HG03432 (cell line): Measurements from ENCODE around the gene NFATC4.

ENCODE experiments used
- ATAC-seq: cut with Tn5 transposase; IDR thresholded peaks from one replicate; pipeline ENCODE4 v1.9.1; 2021; ENCODE audit warnings: mild to moderate bottlenecking, moderate library complexity; ENCODE audit not compliant: unreplicated experiment

NFATC4 gene

DNA sequence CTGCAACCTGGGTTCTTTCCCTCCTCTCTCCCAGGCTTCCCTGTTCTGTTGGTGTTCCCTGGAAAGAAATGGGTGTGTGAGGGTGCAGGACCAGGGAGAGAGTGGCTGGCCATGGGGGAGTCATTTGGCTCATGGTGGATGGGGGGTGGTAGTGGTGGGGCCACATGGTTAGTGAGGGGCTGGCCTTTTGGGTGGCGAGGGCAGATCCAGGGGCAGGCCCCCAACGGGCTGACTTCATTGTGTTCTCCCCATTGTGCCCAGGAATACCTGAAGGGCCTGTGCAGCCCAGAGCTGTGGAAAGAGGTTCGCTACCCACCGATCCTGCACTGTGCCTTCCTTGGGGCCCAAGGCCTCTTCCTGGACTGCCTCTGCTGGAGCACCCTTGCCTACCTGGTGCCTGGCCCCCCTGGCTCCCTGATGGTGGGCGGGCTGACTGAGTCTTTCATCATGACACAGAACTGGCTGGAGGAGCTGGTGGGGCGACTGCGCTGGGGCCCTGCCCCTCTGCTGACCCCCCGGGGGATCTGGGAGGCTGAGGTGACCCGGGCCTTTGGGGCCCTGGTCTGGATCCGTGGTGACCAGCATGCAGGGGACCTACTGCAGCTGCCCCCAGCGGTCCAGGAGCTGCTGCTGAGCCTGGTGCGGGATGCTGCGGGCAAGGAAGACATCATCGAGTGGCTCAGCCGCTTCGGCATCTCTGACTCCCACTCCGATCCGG is 39.8 kb downstream of the NFATC4 start:
- ATAC-seq: no peak

GRCh38 chr14:24408764-24409163 is 40.8 kb downstream of the NFATC4 start:
- ATAC-seq: no peak

DNA sequence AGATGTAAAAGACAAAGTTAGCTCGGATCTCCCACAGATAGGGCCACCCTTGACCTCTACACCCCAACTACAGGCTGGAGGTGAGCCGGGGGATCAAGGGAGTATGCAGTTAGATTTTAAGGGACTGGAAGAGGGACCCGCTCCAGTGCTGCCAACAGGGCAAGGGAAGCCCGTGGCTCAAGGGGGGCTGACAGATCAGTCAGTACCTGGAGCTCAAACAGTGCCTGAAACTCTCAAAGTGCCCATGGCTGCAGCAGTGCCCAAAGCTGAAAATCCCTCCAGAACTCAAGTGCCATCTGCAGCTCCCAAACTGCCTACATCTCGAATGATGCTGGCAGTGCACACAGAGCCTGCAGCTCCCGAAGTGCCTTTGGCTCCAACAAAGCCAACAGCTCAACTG is 41.2 kb downstream of the NFATC4 start:
- no peak for ATAC-seq

DNA sequence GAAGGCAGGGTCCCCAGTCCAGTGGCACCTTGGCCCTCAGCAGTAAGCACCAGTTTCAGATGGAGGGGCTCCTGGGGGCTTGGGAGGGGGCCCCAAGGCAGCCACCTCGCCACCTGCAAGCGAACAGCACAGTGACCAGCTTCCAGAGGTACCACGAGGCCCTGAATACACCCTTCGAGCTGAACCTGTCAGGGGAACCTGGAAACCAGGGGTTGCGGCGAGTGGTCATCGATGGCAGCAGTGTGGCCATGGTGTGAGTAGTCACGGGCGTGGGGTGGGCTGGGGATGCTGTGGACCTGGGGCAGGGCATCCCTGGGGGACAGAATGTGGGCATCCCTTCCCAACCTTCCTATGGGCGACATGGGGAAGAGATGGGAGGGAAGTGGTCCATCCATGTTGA is 42.0 kb downstream of the NFATC4 start:
- no peak for ATAC-seq

GRCh38 chr14:24411443-24412389 is 43.7 kb downstream of the NFATC4 start:
- ATAC-seq: peak; percentile 56

DNA sequence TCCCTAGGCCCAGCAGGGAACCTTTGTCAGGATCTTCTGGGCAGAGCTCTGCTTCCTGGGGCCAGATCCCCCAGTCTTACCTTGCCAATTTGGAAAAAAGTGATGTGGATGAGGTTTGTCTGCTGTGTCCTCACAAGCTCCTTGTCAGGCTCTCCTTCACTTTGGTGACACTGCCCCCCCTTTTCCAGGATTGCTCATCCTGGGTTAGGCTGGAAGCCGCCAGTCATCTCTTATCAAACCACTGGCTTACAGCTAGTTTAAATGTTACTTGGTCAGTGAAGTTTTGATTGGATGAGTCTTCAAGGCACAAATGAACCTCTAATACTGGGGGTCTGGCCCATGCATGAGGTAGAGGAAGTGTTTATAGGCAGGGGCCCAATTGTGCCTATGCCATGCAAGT is 46.1 kb downstream of the NFATC4 start:
- ATAC-seq: no peak

GRCh38 chr14:24414732-24415420 is 46.9 kb downstream of the NFATC4 start:
- no peak for ATAC-seq

- ATAC-seq: no peak
These were observed 47.7 kb downstream of the NFATC4 start for GRCh38 chr14:24415421-24416253.

GRCh38 chr14:24416254-24416931 is 48.4 kb downstream of the NFATC4 start:
- ATAC-seq: no peak

DNA sequence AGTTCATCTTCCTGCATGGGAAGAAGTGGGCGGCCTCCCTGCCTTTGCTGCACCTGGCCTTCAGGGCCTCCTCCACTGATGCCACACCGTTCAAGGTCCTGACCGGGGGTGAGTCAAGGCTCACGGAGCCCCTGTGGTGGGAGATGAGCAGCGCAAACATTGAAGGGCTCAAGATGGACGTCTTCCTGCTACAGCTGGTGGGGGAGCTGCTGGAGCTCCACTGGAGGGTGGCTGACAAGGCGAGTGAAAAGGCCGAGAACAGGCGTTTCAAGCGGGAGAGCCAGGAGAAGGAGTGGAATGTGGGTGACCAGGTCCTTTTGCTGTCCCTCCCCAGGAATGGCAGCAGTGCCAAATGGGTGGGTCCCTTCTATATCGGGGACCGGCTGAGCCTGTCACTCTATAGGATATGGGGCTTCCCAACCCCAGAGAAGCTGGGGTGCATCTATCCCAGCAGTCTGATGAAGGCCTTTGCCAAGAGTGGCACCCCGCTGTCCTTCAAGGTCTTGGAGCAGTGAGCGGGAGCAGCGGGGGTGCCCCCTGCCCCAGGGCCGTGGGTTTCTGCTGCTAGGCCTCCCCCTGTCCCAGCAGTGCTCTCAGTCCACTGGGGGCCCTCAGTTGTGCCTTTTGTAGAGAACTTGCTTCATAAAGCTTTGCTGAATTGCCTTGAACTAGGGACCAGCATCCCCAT is 49.1 kb downstream of the NFATC4 start:
- no peak for ATAC-seq

GRCh38 chr14:24417832-24418491 is 50.0 kb downstream of the NFATC4 start:
- ATAC-seq: no peak

DNA sequence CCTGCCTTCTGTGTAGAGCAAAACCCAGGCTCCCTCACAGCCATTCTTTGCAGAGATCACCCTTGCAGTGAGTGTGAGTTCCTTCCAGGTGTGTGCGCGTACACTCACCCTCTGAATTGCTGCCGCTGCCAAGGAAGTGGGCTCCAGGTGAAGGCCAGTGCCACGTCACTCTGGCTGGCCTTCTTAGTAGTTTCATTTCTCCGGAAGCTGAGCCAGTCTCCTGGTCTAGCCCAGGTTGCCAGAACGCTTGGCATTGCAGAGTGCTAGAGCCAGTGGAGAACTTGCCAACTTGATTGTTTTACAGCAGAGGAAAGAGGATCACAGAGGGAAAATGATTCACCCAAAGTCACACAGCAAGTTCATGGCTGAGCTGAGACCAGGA is 50.5 kb downstream of the NFATC4 start:
- ATAC-seq: no peak

DNA sequence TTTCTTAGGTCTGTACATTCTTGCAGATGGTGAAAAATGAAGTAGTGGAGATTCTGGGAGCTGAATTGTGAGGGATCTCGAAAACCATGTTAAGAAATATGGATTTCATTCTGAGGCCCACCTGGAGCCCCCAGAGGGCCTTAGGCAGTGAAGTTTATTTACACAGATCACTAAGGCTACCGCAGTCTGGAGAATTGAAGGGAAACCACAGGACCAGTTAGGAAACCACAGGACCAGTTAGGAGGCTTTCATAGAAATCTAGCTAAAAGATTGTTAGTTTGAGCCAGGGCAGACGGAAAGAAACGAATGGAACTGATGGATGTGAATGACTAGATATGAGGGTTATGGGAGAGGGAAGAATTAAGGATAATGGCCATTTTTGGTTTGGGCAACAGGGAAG is 54.3 kb downstream of the NFATC4 start:
- ATAC-seq: peak; percentile 58

DNA sequence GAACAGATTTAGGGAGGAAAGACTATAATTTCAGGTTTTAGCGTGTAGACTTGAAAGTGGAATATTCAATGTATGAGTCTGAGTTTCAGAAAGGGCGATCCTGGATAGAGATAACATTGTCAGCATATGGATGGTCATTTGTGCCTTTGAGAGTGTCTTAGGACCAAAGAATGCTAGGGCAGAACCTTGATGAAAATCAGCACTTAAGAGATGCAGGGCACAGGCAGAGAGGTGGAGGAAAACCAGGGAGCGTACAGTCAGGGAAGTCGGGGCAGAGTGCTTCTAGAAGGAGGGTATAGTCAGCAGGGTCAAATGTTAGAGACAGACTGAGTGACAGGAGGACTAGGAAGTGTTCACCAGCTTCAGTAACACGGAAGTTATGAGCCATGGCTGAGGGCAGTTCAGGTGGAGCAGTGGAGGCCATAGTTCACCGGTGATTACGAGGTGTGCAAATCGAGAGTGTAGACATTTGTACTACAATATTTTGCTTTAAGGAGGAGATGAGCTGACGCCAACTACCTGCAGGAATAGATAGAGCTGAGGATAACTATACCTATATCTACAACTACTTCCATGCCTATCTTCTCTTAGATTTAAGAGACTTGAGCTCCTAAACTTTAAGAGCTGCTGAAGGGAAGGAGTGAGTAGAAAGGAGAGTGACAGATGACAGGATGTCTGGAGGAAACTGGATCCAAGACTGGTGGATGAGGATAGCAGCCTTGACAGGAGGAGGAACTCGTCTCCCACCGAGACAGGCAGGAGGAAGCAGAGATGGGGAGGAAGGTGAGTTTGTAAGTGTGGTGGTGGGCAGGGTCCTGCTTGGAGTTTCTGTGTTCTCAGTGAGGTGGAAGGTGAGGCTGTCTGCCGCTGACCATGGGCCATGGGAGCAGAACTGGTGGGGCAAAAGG is 55.0 kb downstream of the NFATC4 start:
- ATAC-seq: peak; percentile 29

- no peak for ATAC-seq
These were observed 57.7 kb downstream of the NFATC4 start for GRCh38 chr14:24425704-24426103.

DNA sequence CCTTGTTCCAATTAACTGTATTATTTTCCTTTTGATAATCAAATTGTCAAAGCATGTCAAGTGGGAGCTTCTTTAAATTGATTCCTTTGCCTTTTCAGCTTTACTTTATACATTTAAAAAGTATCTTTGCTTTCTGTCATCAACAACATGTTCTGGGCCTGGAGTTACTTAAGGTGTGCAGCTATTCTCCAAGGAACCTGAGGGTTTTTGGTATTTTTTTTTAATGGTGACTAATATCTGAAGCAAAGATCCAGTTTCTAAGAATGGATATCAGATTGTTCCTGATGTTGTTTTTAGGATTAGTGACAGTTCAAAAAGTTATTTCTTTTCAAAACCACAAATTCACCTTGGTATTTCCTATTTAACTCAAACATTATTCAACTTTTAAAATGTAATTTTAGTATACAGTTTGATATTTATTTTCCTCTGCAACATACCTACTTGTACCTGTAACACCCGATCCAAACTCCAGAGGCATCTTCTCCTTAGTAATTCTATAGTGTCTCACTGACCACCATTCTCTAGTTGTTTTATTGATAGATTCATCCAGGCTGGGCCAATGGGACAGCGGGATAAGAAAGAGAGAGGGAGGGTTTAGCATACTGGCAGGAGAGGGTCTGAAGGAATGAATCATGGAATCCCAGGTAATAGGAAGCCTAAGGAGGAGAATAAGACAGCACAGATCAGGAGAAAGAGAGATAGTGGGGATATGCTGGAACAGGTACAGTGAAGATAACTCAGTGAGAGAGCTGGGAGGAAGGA is 58.3 kb downstream of the NFATC4 start:
- ATAC-seq: no peak

DNA sequence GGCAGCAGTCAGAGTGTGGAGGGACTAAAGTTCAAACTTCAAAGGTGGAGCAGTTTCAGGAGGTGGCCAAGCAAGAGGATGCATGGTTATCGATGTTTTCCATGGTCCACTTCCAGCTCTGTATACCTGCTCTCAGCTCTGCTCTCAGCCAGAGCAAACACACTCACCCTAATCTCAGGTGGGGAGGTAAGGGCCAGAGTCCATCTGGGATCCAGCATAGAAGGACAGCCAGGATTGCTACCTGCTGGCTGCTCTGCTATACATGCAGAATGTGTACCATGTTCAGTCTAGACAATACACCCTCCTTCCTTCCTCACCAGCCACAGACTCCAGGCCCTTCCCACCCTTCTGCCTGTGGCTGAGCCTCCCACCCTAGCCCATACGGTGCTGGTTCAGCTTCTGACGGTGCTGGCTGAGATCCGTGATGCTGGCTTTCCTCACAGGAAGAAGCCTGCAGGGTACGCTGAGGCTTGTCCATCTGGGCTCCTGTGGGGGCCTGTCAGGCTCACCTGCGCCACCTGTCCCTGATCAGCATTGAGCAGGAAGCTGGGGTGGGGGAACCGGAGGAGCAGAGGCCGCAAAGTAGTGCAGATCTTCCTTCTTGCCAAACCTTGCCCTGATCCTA is 59.0 kb downstream of the NFATC4 start:
- no peak for ATAC-seq
